IMR-90 (cell line): ENCODE measurements around the gene TRAFD1. TPM values are rescaled to one million over a fixed set of nuclear protein-coding genes. Genes with fewer than 3 reads are reported as not detected.
"Not testable (repeated sequence)": the region's sequence is repeated elsewhere in the genome, so short reads cannot be mapped to it uniquely, and the experiment has no call there.

ENCODE experiments used
- ATAC-seq: fragments of 200-7000 bp; cut with Tn5 transposase; 2 replicates; pipeline ENCODE4 v1.9.1; 2020; ENCODE audit warnings: low read depth, mild to moderate bottlenecking, moderate library complexity
- BruUV-seq: library from RNA; stranded (reverse); fragments of 400-500 nt; replicated peaks from 2 replicates; lab custom pipeline; 2021; lab: Mats Ljungman, UMichigan
- CTCF ChIA-PET: fragments of 300-600 bp; formaldehyde crosslinking; extraction: SDS; loops from one replicate; lab custom pipeline; 2021; ENCODE audit warnings: antibody characterized with exemption; lab: Yijun Ruan, JAX
- POLR2A ChIA-PET: fragments of 300-600 bp; sonication (Branson Sonifier 250); formaldehyde crosslinking; loops from one replicate; lab custom pipeline; 2022; ENCODE audit warnings: antibody characterized with exemption; ENCODE audit not compliant: unreplicated experiment; lab: Charles Lee
- DNase-seq: peaks from one replicate; pipeline ENCODE4 v3.0.0; 2013
- H2AFZ ChIP-seq: replicated peaks from 2 replicates; pipeline ENCODE3; 2013; ENCODE audit warnings: low read length, mild to moderate bottlenecking; ENCODE audit not compliant: poor library complexity
- H2AK5ac ChIP-seq: 2 replicates; pipeline ENCODE4 v1.6.1; 2013; ENCODE audit warnings: low read depth, low read length, inconsistent platforms
- H2AK9ac ChIP-seq: replicated peaks from 2 replicates; pipeline ENCODE3; 2013; ENCODE audit warnings: mild to moderate bottlenecking, low read depth, low read length, moderate library complexity; ENCODE audit not compliant: poor library complexity
- H2BK120ac ChIP-seq: 2 replicates; pipeline ENCODE4 v1.6.1; 2013; ENCODE audit warnings: low read depth, low read length, inconsistent platforms
- H2BK15ac ChIP-seq: 3 replicates; pipeline ENCODE4 v1.6.1; 2013; ENCODE audit warnings: low read depth, low read length, inconsistent platforms
- H2BK20ac ChIP-seq: 2 replicates; pipeline ENCODE4 v1.6.1; 2013; ENCODE audit warnings: low read depth, mild to moderate bottlenecking, inconsistent platforms, low read length, moderate library complexity
- H2BK5ac ChIP-seq: 2 replicates; pipeline ENCODE4 v1.6.1; 2013; ENCODE audit warnings: mild to moderate bottlenecking, low read depth, low read length, inconsistent platforms; ENCODE audit not compliant: poor library complexity, severe bottlenecking
- H3K14ac ChIP-seq: replicated peaks from 2 replicates; pipeline ENCODE4 v1.6.1; 2013; ENCODE audit warnings: low read depth, low read length, inconsistent platforms
- H3K18ac ChIP-seq: 2 replicates; pipeline ENCODE4 v1.6.1; 2013; ENCODE audit warnings: low read depth, low read length, control low read depth
- H3K23ac ChIP-seq: 2 replicates; pipeline ENCODE4 v1.6.1; 2013; ENCODE audit warnings: low read depth, low read length, inconsistent platforms
- H3K27ac ChIP-seq: 2 replicates; pipeline ENCODE4 v1.5.1; 2013; ENCODE audit warnings: mild to moderate bottlenecking, control low read depth, low read length; ENCODE audit not compliant: insufficient read depth
- H3K27me3 ChIP-seq: 2 replicates; pipeline ENCODE4 v1.6.1; 2013; ENCODE audit warnings: low read length; ENCODE audit not compliant: control insufficient read depth, insufficient read depth
- H3K36me3 ChIP-seq: 2 replicates; pipeline ENCODE4 v1.6.1; 2013; ENCODE audit warnings: low read length, mixed read lengths; ENCODE audit not compliant: control insufficient read depth, insufficient read depth
- H3K4ac ChIP-seq: 2 replicates; pipeline ENCODE4 v1.6.1; 2013; ENCODE audit warnings: low read depth, low read length, inconsistent platforms
- H3K4me1 ChIP-seq: 2 replicates; pipeline ENCODE4 v1.6.1; 2013; ENCODE audit warnings: low read length, mixed read lengths; ENCODE audit not compliant: control insufficient read depth, insufficient read depth
- H3K4me2 ChIP-seq: 2 replicates; pipeline ENCODE4 v1.6.1; 2013; ENCODE audit warnings: low read depth, mild to moderate bottlenecking, control low read depth, low read length, moderate library complexity
- H3K4me3 ChIP-seq: 2 replicates; pipeline ENCODE4 v1.5.1; 2013; ENCODE audit warnings: low read depth, mild to moderate bottlenecking, control low read depth, low read length, moderate library complexity; ENCODE audit not compliant: insufficient read depth
- H3K56ac ChIP-seq: 2 replicates; pipeline ENCODE4 v1.6.1; 2013; ENCODE audit warnings: low read length, inconsistent platforms; ENCODE audit not compliant: insufficient read depth; ENCODE audit errors: extremely low read depth
- H3K79me1 ChIP-seq, 2 experiments: 2 replicates each; pipeline ENCODE4 v1.6.1; 2013; ENCODE audit warnings: low read length in 2 of 2, inconsistent platforms in 1 of 2, low read depth in 1 of 2
- H3K9ac ChIP-seq: 2 replicates; pipeline ENCODE4 v1.6.1; 2013; ENCODE audit warnings: low read depth, low read length, control low read depth
- H3K9me1 ChIP-seq: 2 replicates; pipeline ENCODE4 v1.6.1; 2013; ENCODE audit warnings: low read length, inconsistent platforms; ENCODE audit not compliant: insufficient read depth
- H3K9me3 ChIP-seq: 2 replicates; pipeline ENCODE4 v1.6.1; 2013; ENCODE audit warnings: low read length; ENCODE audit not compliant: control insufficient read depth, insufficient read depth
- H4K20me1 ChIP-seq: 2 replicates; pipeline ENCODE4 v1.6.1; 2013; ENCODE audit warnings: low read length, inconsistent platforms; ENCODE audit not compliant: insufficient read depth
- H4K5ac ChIP-seq: 2 replicates; pipeline ENCODE4 v1.6.1; 2013; ENCODE audit warnings: mild to moderate bottlenecking, low read depth, low read length, control low read depth
- H4K8ac ChIP-seq, 2 experiments: 2 replicates each; pipeline ENCODE4 v1.6.1; 2013; ENCODE audit warnings: low read depth in 2 of 2, low read length in 2 of 2, control low read depth in 1 of 2, inconsistent platforms in 1 of 2
- H4K91ac ChIP-seq: 2 replicates; pipeline ENCODE4 v1.6.1; 2013; ENCODE audit warnings: low read depth, low read length, inconsistent platforms; ENCODE audit not compliant: insufficient read depth
- WGBS, 2 experiments: methylation state at CpG; one replicate each; pipeline versions ENCODE4 v1.1.5 to v1.1.7; 2013; ENCODE audit warnings: missing lambda C conversion rate in 2 of 2; ENCODE audit not compliant: insufficient read length in 1 of 2; ENCODE audit errors: extremely low coverage in 2 of 2; 5-methylcytosine and 5-hydroxymethylcytosine counted together
- dilution Hi-C: fragments of 300-500 bp; cut with HindIII; formaldehyde crosslinking; loops from one replicate; pipeline ENCODE4 v1.14.3; 2018; ENCODE audit warnings: low sequenced_read_pairs; ENCODE audit not compliant: unreplicated experiment
- in situ Hi-C: fragments of 300-500 bp; cut with MboI; formaldehyde crosslinking; loops from 3 replicates; pipeline ENCODE4 v1.14.3; 2019; ENCODE audit warnings: low sequenced_read_pairs, inconsistent platforms, mixed read lengths
- intact Hi-C: fragments of 100-400 bp; cut with micrococcal nuclease; formaldehyde crosslinking; loops from 2 replicates; pipeline ENCODE4 v1.10.0; 2022
- polyA plus RNA-seq, 3 experiments: library from polyadenylated mRNA; depleted of rRNA; stranded (reverse); fragments of >200 nt; gene quantifications; 2 replicates each; pipeline ENCODE4 v1.2.3, GENCODE V29; 2012; ENCODE audit warnings: low replicate concordance in 1 of 3
- total RNA-seq: library from RNA; depleted of rRNA; stranded (reverse); fragments of >200 nt; gene quantifications from 2 replicates; pipeline ENCODE4 v1.2.3, GENCODE V29; 2012

The TRAFD1 gene
- total and polyA plus RNA-seq, 2 of the 4 experiments (the other 2 are of a cell fraction) = 41.3 to 70.4 TPM

DNA sequence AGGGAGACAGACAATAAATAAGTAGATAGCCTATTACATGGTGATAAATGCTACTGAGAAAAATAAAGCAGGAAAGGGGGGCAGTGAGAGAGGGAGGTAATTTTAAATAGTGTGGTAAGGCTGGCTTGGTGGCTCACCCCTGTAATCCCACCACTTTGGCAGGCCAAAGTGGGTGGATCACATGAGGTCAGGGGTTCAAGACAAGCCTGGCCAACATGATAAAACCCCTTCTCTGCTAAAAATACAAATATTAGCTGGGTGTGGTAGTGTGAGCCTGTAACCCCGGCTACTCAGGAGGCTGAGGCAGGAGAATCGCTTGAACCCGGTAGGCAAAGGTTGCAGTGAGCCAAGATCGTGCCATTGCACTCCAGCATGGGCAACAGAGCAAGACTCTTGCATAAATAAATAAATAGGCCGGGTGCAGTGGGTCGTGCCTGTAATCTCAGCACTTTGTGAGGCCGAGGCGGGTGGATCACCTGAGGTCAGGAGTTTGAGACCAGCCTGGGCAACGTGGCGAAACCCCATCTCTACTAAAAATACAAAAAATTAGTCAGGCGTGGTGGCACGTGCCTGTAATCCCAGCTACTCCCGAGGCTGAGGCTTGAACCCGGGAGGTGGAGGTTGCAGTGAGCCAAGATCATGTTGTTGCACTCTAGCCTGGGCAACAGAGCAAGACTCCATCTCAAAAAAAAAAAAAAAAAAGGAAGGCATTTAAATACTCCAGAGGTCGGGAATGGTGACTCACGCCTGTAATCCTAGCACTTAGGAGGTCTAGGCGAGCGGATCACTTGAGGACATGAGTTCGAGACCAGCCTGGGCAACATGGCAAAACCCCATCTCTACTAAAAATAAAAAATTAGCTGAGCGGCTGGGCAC is 14.3 kb upstream of the TRAFD1 start:
- H3K27me3 ChIP-seq, H3K9ac ChIP-seq, H2BK5ac ChIP-seq, H3K14ac ChIP-seq, H3K27ac ChIP-seq, H4K91ac ChIP-seq, H3K9me3 ChIP-seq, ATAC-seq, H2AFZ ChIP-seq, H3K36me3 ChIP-seq, dilution Hi-C loops, in situ Hi-C loops, H2BK20ac ChIP-seq, H4K5ac ChIP-seq, H3K18ac ChIP-seq, H4K8ac ChIP-seq, H2BK120ac ChIP-seq, intact Hi-C loops, DNase-seq, H2AK9ac ChIP-seq, H2BK15ac ChIP-seq, H3K4me2 ChIP-seq, H3K23ac ChIP-seq, H3K56ac ChIP-seq, BruUV-seq, H3K4ac ChIP-seq, H3K4me3 ChIP-seq, H2AK5ac ChIP-seq: not testable (repeated sequence)
- H3K79me1 ChIP-seq = peaks cover 0 to 13% of the 10 kb centered on the region in 2 experiments; a peak in 2 of 4 replicates
- ChIA-PET POLR2A (interaction anchor here (0.6 kb wide), 1 partner anchor 22 kb away, joined by 4 read pairs; no protein-coding TSS in a partner anchor), CTCF (interaction anchor here (0.6 kb wide), 1 partner anchor 137 kb away, joined by 5 read pairs; no protein-coding TSS in a partner anchor)
- peaks cover 12% of the 10 kb centered on the region; the same call in 1 of the 2 replicates for H4K20me1 ChIP-seq
- peaks cover 13% of the 10 kb centered on the region for H3K9me1 ChIP-seq
- peaks cover 14% of the 10 kb centered on the region for H3K4me1 ChIP-seq
- 90% methylated on average over 4 of the region's 20 CpGs; no CpG with 5 or more reads in 1 of the 2 experiments for WGBS, 2 experiments
